Measurements from ENCODE around the gene YJEFN3. TPM values are rescaled to one million over a fixed set of nuclear protein-coding genes. Genes with fewer than 3 reads are reported as not detected.

The YJEFN3 gene
- polyA plus RNA-seq, 3 donors, result 2.3 TPM; not detected in 2

DNA sequence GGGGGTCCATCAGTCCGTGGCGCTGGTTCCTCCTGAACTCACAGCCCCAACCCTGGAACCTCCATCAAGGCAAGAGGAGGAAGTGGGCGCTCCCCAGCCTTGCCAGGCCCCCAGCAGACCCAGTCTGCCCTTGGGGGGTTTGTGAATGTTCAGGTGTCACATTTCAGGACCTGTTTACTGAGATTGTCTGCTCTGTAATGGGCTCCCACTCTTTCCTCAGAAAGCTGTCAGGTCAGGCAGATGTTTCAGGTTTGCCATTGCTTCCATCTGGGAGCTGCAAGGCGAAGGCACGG is 42.8 kb upstream of the YJEFN3 start:
- H3K4me3 ChIP-seq (replicated peaks in 1 of 3; ENCODE audit: low read depth in 2 of 3, low read length in 3 of 3), result no peak overlapping the region
- Mint-ChIP-seq H3K9me3 (no peaks in the 10 kb centered on the region), H3K36me3 (peaks cover 19 to 48% of the 10 kb centered on the region in 2 donors), H3K27me3 (ENCODE audit: low read depth in 3 of 3) (peaks cover 0 to 4% (median 0%) of the 10 kb centered on the region in 3 donors), H3K4me1 (peaks cover 39% of the 10 kb centered on the region), H3K4me3 (no peak overlapping the region), H3K27ac (peak overlapping the region in 3 of 7 donors; percentile 0 to 51 (median 46))
- peaks cover 40% of the 10 kb centered on the region for H4K20me1 ChIP-seq (ENCODE audit: insufficient read depth, low read length)
- TF ChIP-seq, protein P1, sequence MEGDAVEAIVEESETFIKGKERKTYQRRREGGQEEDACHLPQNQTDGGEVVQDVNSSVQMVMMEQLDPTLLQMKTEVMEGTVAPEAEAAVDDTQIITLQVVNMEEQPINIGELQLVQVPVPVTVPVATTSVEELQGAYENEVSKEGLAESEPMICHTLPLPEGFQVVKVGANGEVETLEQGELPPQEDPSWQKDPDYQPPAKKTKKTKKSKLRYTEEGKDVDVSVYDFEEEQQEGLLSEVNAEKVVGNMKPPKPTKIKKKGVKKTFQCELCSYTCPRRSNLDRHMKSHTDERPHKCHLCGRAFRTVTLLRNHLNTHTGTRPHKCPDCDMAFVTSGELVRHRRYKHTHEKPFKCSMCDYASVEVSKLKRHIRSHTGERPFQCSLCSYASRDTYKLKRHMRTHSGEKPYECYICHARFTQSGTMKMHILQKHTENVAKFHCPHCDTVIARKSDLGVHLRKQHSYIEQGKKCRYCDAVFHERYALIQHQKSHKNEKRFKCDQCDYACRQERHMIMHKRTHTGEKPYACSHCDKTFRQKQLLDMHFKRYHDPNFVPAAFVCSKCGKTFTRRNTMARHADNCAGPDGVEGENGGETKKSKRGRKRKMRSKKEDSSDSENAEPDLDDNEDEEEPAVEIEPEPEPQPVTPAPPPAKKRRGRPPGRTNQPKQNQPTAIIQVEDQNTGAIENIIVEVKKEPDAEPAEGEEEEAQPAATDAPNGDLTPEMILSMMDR (IDR thresholded peaks at IDR 0.05), result no peak
- H2AFZ ChIP-seq (ENCODE audit: insufficient read depth, low read depth, low read length, poor library complexity, severe bottlenecking), result no peak overlapping the region
- no peak for DNase-seq
- peak overlapping the region in 1 of 2 donors; percentile 94 for H3K27ac ChIP-seq (ENCODE audit: low read depth in 1 of 2, low read length in 2 of 2)
- H3K4me2 ChIP-seq (replicated peaks; ENCODE audit: extremely low read depth, low read length, poor library complexity, severe bottlenecking), result no peak overlapping the region
- peaks cover 20 to 48% of the 10 kb centered on the region in 2 donors for H3K36me3 ChIP-seq (replicated peaks in 1 of 2; ENCODE audit: control insufficient read depth in 1 of 2, insufficient read depth in 2 of 2, low read length in 2 of 2)
- no peak overlapping the region for H3K9ac ChIP-seq (ENCODE audit: insufficient read depth, low read length, poor library complexity, severe bottlenecking)
- intact Hi-C loops (cut with micrococcal nuclease), result loop anchor here in 1 of 2 donors (5.0 kb wide), 1 partner anchor 79 kb away; the partner anchor contains the start of gene GATAD2A
- peaks cover 86% of the 10 kb centered on the region for H3K79me2 ChIP-seq (ENCODE audit: insufficient read depth, low read length)
- no peaks in the 10 kb centered on the region for H3K9me3 ChIP-seq (replicated peaks in 1 of 2; ENCODE audit: control insufficient read depth in 1 of 2, insufficient read depth in 1 of 2, low read length in 2 of 2)
- no peaks in the 10 kb centered on the region for H3K27me3 ChIP-seq (ENCODE audit: control insufficient read depth in 2 of 2, insufficient read depth in 2 of 2, low read length in 2 of 2)
- peaks cover 23 to 32% of the 10 kb centered on the region in 2 donors for H3K4me1 ChIP-seq (ENCODE audit: control insufficient read depth in 1 of 2, insufficient read depth in 2 of 2, low read length in 2 of 2)
- WGBS (ENCODE audit: insufficient coverage), result 100% methylated on average over 2 of the region's 5 CpGs

DNA sequence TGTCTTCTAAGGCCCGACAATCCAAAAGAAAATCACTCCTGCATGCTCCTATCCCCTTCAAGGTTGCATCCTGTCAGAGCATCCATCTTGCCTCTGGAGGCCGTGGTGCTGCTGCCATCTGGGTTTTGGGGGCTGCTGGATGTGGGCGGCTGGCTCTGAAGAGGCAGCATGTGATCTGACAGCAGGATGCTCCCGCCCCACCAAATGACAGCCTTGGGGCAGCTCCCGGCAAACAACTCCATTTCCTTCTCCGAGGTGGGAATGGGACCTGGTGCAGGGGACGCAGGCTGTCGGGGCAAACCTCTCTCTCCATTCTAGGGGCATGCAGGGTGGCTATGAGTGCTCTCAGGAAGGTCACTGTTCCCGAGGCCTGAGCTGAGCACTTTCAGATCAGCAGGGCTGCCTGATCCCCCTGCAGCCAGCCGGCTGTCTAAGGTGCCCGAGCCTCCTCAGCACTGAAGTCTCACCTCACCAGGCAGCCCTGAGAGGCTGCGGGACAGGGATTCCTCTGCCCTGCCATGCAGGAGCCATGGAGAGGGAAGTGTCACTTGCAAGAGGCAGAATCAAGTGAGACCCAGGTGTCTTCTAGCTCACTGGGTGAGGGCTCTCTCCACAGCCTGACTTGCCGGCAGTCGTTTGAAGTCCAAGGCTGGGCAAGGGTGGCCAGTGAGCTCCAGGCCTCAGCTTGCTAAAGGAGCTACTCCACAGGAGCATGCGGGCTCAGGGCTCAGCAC is 42.2 kb upstream of the YJEFN3 start:
- intact Hi-C loops (cut with micrococcal nuclease), result loop anchor here in 1 of 2 donors (5.0 kb wide), 1 partner anchor 79 kb away; the partner anchor contains the start of gene GATAD2A
- H3K9me3 Mint-ChIP-seq, result no peaks in the 10 kb centered on the region

More for the DNA sequence above, 42.2 kb upstream of the YJEFN3 start:
- H2AFZ ChIP-seq (ENCODE audit: insufficient read depth, low read depth, low read length, poor library complexity, severe bottlenecking), result no peak overlapping the region
- peaks cover 86% of the 10 kb centered on the region for H3K79me2 ChIP-seq (ENCODE audit: insufficient read depth, low read length)
- H4K20me1 ChIP-seq (ENCODE audit: insufficient read depth, low read length), result peaks cover 40% of the 10 kb centered on the region
- 95% methylated on average over 10 of the region's 15 CpGs for WGBS (ENCODE audit: insufficient coverage)
- TF ChIP-seq, protein P1 (IDR thresholded peaks at IDR 0.05), result no peak
- Mint-ChIP-seq H3K27ac (peak overlapping the region in 4 of 7 donors; percentile 20 to 74 (median 48)), H3K4me3 (no peak overlapping the region), H3K27me3 (ENCODE audit: low read depth in 3 of 3) (peaks cover 0 to 4% (median 0%) of the 10 kb centered on the region in 3 donors), H3K36me3 (peaks cover 19 to 48% of the 10 kb centered on the region in 2 donors), H3K4me1 (peaks cover 39% of the 10 kb centered on the region)
- no peak overlapping the region for H3K4me3 ChIP-seq (replicated peaks in 1 of 3; ENCODE audit: low read depth in 2 of 3, low read length in 3 of 3)
- DNase-seq, result no peak
- H3K9ac ChIP-seq (ENCODE audit: insufficient read depth, low read length, poor library complexity, severe bottlenecking), result no peak overlapping the region
- H3K4me1 ChIP-seq (ENCODE audit: control insufficient read depth in 1 of 2, insufficient read depth in 2 of 2, low read length in 2 of 2), result peaks cover 23 to 32% of the 10 kb centered on the region in 2 donors
- H3K36me3 ChIP-seq (replicated peaks in 1 of 2; ENCODE audit: control insufficient read depth in 1 of 2, insufficient read depth in 2 of 2, low read length in 2 of 2), result peaks cover 17 to 47% of the 10 kb centered on the region in 2 donors
- no peak overlapping the region for H3K4me2 ChIP-seq (replicated peaks; ENCODE audit: extremely low read depth, low read length, poor library complexity, severe bottlenecking)
- H3K9me3 ChIP-seq (replicated peaks in 1 of 2; ENCODE audit: control insufficient read depth in 1 of 2, insufficient read depth in 1 of 2, low read length in 2 of 2), result no peaks in the 10 kb centered on the region
- H3K27me3 ChIP-seq (ENCODE audit: control insufficient read depth in 2 of 2, insufficient read depth in 2 of 2, low read length in 2 of 2), result no peaks in the 10 kb centered on the region
- H3K27ac ChIP-seq (ENCODE audit: low read depth in 1 of 2, low read length in 2 of 2), result peak overlapping the region in 1 of 2 donors; percentile 94
